Stomach (tissue), 4 donors: Measurements from ENCODE around the gene TLR1.

Source experiments
- CTCF ChIP-seq, 7 experiments: fragments of 450-650 bp in 4 of 7; fragments of 200-600 bp in 3 of 7; sonication (generic) in 3 of 7; IDR thresholded peaks; one replicate each; pipeline ENCODE4 v1.5.1; 2016 to 2019; ENCODE audit warnings: antibody characterized with exemption in 7 of 7, control low read depth in 2 of 7, mild to moderate bottlenecking in 1 of 7
- POLR2A ChIP-seq, 4 donors: fragments of 450-650 bp; IDR thresholded peaks; one replicate each; pipeline ENCODE4 v1.6.1; 2016; ENCODE audit warnings: antibody characterized with exemption in 4 of 4, control low read depth in 2 of 4, mild to moderate bottlenecking in 1 of 4, moderate library complexity in 1 of 4
- POLR2AphosphoS5 ChIP-seq, 3 donors: sonication (generic); formaldehyde crosslinking; IDR thresholded peaks; one replicate each; pipeline ENCODE4 v1.6.1; 2016; ENCODE audit warnings: antibody characterized with exemption in 3 of 3

DNA sequence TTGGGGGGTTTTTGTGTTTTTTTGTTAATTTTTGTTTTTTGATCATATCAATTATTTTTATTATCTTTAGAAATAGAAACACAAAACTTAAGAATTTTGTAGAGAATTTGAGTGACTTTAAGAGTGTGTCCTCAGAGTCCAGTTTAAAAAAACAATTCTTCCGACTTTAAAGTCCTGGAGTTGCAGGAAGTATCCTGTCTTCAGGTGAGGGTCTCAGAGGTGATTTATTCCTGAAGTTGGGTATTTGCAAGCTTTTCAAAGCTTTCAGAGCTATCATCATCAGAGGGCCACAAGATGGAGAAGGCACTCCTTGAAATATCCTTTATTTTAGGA is 44.8 kb downstream of the TLR1 start:
- TF ChIP-seq POLR2AphosphoS5 (IDR thresholded peaks at IDR 0.05): no peak
- no peak for TF ChIP-seq CTCF (IDR thresholded peaks at IDR 0.05)
- no peak for TF ChIP-seq POLR2A (IDR thresholded peaks at IDR 0.05)
